Skeletal muscle satellite cell (primary cell): Measurements from ENCODE around the gene CLMN.

Source experiments
- H3K27me3 ChIP-seq: 2 replicates; pipeline ENCODE4 v1.7.0; 2013; ENCODE audit warnings: low read length; ENCODE audit not compliant: control insufficient read depth, insufficient read depth
- H3K36me3 ChIP-seq: 2 replicates; pipeline ENCODE4 v1.7.0; 2013; ENCODE audit warnings: mild to moderate bottlenecking, control low read depth, low read length; ENCODE audit not compliant: insufficient read depth
- H3K4me1 ChIP-seq: 2 replicates; pipeline ENCODE4 v1.7.0; 2013; ENCODE audit warnings: low read length; ENCODE audit not compliant: control insufficient read depth, insufficient read depth
- H3K4me2 ChIP-seq: 2 replicates; pipeline ENCODE4 v1.7.0; 2013; ENCODE audit warnings: mild to moderate bottlenecking, low read length
- H3K4me3 ChIP-seq: 2 replicates; pipeline ENCODE4 v1.7.0; 2013; ENCODE audit warnings: low read length
- H3K9ac ChIP-seq: 2 replicates; pipeline ENCODE4 v1.7.0; 2013; ENCODE audit warnings: mild to moderate bottlenecking, low read depth, low read length, moderate library complexity
- H3K9me3 ChIP-seq: replicated peaks from 2 replicates; pipeline ENCODE4 v1.7.0; 2013; ENCODE audit warnings: mild to moderate bottlenecking, control low read depth, low read length

CLMN gene

GRCh38 chr14:95167177-95167576 is 152.5 kb downstream of the CLMN start:
- Histone ChIP-seq H3K27me3 (no peaks in the 10 kb centered on the region), H3K4me2 (no peak overlapping the region), H3K9me3 (no peaks in the 10 kb centered on the region), H3K4me3 (no peak overlapping the region), H3K9ac (no peak overlapping the region), H3K36me3 (no peaks in the 10 kb centered on the region), H3K4me1 (no peaks in the 10 kb centered on the region)

- no peaks in the 10 kb centered on the region for H3K9me3 ChIP-seq
- no peak overlapping the region for H3K4me3 ChIP-seq
- no peak overlapping the region for H3K4me2 ChIP-seq
- H3K4me1 ChIP-seq: no peaks in the 10 kb centered on the region
- no peaks in the 10 kb centered on the region for H3K27me3 ChIP-seq
- no peaks in the 10 kb centered on the region for H3K36me3 ChIP-seq
- no peak overlapping the region for H3K9ac ChIP-seq
Measured at GRCh38 chr14:95165517-95165916, 154.2 kb downstream of the CLMN start.

DNA sequence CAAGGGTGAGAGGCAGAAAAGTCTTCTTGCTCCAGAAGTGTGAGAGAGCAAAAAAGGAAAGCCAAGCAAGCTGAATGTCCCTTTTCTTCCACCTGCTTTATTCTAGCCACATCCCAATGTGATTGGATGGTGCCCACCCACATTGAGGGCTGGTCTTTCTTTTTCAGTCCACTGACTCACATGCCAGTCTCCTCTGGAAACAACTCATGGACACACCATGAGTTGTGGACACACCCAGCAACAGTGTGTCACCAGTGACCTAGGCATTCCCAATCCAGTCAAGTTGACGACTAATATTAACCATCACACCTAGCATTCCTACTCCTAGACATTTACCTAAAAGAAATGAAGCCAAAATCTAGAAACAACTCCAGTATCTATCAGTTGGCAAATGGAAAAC is 155.2 kb downstream of the CLMN start:
- H3K4me3 ChIP-seq: no peak overlapping the region
- no peaks in the 10 kb centered on the region for H3K27me3 ChIP-seq
- H3K36me3 ChIP-seq: no peaks in the 10 kb centered on the region
- H3K9me3 ChIP-seq: no peaks in the 10 kb centered on the region
- no peak overlapping the region for H3K4me2 ChIP-seq
- H3K4me1 ChIP-seq: no peaks in the 10 kb centered on the region
- no peak overlapping the region for H3K9ac ChIP-seq

DNA sequence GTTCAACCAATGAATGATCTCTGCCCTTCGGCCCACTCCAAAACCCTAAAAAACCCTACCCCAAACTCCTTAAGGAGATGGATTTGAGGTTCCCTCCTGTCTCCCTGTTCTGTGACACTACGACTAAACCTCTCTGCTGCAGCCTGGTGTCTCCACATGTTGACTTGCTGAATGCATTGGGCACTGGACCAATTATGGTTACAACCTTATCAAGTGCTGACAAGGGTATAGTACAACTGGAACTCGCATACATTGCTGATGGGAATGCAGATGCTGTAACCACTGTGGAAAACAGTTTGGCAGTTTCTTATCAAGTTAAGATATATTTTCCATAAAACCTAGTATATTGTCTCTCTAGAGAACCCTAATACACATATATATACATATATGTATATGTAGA is 156.0 kb downstream of the CLMN start:
- H3K4me3 ChIP-seq: no peak overlapping the region
- no peaks in the 10 kb centered on the region for H3K27me3 ChIP-seq
- H3K4me1 ChIP-seq: no peaks in the 10 kb centered on the region
- no peaks in the 10 kb centered on the region for H3K9me3 ChIP-seq
- H3K9ac ChIP-seq: no peak overlapping the region
- no peaks in the 10 kb centered on the region for H3K36me3 ChIP-seq
- no peak overlapping the region for H3K4me2 ChIP-seq

GRCh38 chr14:95163132-95163531 is 156.6 kb downstream of the CLMN start:
- Histone ChIP-seq H3K27me3 (no peaks in the 10 kb centered on the region), H3K9ac (no peak overlapping the region), H3K4me3 (no peak overlapping the region), H3K4me1 (peaks cover 3% of the 10 kb centered on the region), H3K9me3 (no peaks in the 10 kb centered on the region), H3K36me3 (no peaks in the 10 kb centered on the region), H3K4me2 (no peak overlapping the region)

DNA sequence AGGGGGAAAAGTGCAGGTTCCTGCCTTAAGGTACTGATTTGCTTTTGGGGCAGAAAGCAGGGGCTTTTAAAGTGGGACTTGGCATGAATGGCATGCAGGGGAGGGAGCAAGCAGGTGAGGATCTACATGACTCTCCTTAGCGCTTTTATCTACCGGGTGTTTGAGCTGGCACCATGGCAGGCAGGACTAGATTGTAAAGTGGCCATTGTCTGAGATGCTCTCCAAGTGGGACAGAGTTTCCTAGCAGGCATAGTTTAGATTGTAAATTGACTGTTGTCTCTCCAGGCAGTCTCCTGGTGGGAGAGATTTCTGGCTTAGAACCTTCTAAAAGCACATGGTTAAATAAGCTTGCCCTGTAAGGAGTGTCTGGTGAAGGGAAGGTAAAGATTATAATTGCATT is 157.1 kb downstream of the CLMN start:
- Histone ChIP-seq H3K4me2 (no peak overlapping the region), H3K36me3 (no peaks in the 10 kb centered on the region), H3K9ac (no peak overlapping the region), H3K4me3 (no peak overlapping the region), H3K27me3 (no peaks in the 10 kb centered on the region), H3K9me3 (no peaks in the 10 kb centered on the region), H3K4me1 (peaks cover 6% of the 10 kb centered on the region)

DNA sequence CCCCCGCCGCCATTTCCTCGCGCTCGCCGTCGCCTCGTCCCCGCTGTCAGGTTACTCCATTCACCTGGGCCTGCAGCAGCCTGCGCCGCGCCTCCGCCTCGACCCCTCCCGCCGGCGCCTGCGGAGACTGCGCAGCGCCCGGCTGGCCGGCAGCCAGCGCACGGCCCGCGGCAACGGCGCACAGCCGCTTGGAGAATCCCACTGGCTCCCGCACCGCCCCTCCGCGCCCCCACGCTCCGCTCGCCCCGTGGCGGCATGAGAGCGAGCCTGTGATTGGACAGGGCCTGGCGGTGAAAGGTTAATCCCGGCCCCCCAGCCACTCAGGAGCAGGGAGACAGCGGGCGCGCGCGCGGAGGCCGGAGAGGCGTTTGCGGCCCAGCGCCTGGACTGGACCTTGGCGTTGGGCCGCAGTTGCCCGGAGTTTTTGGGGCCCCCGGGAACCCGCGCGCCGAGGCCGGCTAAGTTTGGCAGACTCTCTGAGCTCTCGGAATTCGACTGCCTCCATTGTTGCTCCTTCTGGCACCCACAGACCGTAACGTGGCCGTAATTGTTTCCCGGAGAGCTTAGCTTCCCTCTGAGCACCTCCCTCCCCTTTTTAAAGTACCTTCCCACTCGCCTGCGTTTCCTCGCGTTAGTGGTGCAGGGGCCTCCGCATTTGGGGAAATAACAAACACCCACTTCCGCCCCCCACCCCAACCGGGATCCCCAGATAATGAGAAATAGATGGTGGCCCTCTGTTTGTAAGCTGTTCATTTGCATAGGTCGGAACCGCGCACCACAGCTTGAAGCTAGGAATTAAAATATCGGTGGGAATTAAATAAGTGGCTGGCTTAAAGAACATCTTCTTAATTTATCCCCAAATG is 162.2 kb downstream of the CLMN start, which contains the start of gene DICER1:
TSS of gene DICER1 (minus strand) at position 203 of the 863 bp plus-strand sequence. CDS start 24,071 bp downstream, outside the sequence.
- Histone ChIP-seq H3K4me2 (peak within 1 kb of the TSS; percentile 87), H3K9me3 (no peaks in the 10 kb centered on the region), H3K36me3 (no peaks in the 10 kb centered on the region), H3K9ac (peak within 1 kb of the TSS; percentile 93), H3K27me3 (no peaks in the 10 kb centered on the region), H3K4me3 (peak within 1 kb of the TSS; percentile 76), H3K4me1 (peaks cover 29% of the 10 kb centered on the region)

- peak overlapping the region; percentile 93 for H3K9ac ChIP-seq
- no peaks in the 10 kb centered on the region for H3K9me3 ChIP-seq
- H3K27me3 ChIP-seq: no peaks in the 10 kb centered on the region
- peak overlapping the region; percentile 87 for H3K4me2 ChIP-seq
- peaks cover 29% of the 10 kb centered on the region for H3K4me1 ChIP-seq
- no peaks in the 10 kb centered on the region for H3K36me3 ChIP-seq
- H3K4me3 ChIP-seq: peak overlapping the region; percentile 76
Measured at GRCh38 chr14:95157048-95157326, 162.7 kb downstream of the CLMN start.

DNA sequence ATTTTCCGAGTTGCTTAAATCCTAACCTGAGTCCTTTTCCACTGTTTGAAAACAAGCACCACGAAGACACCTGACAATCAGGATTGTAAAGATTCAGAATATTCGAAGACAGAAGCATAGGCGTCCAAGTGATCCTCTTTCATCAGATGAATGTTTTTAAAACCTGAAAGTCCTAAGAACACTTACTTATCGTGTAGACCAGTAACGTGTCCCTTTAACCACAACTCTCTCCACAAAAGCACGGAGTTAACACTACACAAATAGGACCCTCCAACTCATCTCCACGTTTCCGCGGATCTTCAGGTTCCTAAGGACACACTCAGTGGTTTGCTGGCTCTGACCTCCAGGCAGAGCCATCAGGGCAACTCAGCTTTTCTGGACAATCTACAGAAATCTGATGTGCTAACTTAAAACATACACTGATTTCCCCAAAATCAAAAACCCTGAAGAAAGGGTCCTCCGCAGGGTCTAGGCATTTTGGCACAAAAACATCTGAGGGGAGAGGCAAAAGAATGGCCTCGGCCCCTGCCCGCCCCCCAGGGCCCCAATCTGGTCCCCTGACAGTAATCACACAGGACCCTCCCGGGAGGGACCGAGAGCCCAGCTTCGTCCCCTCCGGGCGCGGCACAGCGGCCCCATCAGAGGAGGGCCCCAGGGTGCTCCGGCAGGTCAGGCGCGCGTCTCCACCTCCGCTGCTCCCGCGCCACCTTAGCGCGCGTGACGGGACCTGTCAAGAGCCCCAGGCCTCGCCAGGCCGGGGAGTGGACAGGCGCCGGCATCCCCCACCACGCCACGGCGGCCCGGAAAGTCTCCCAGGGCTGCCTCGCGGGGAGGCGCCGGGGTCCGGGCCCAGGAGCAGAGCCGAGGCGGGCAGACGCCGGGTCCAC is 163.3 kb downstream of the CLMN start:
- Histone ChIP-seq H3K36me3 (no peaks in the 10 kb centered on the region), H3K9ac (peak overlapping the region; percentile 93), H3K4me1 (peaks cover 29% of the 10 kb centered on the region), H3K4me2 (peak overlapping the region; percentile 87), H3K9me3 (no peaks in the 10 kb centered on the region), H3K4me3 (peak overlapping the region; percentile 76), H3K27me3 (no peaks in the 10 kb centered on the region)

GRCh38 chr14:95155045-95155444 is 164.7 kb downstream of the CLMN start:
- no peaks in the 10 kb centered on the region for H3K27me3 ChIP-seq
- H3K9ac ChIP-seq: no peak overlapping the region
- H3K4me1 ChIP-seq: peaks cover 29% of the 10 kb centered on the region
- H3K4me2 ChIP-seq: peak overlapping the region; percentile 87
- peak overlapping the region; percentile 76 for H3K4me3 ChIP-seq
- H3K9me3 ChIP-seq: no peaks in the 10 kb centered on the region
- H3K36me3 ChIP-seq: no peaks in the 10 kb centered on the region

DNA sequence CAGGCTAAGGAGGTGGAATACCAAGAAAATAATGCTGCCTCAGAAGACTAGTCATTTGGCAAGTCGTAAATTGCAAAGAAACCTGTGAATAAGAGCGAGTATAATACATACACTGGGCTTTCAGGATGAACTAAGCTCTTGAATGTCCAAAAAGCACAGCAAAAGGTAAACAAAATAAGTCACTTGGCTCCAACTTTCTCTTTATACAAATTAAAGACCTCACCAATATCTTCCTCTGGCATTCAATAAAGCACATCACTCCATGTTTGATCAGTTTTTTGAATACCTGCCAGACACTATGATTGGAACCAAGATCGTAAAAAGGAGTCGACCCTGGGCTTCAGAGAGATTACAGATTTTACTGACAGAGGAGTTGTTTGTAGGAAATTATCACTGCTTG is 165.8 kb downstream of the CLMN start:
- Histone ChIP-seq H3K4me1 (peaks cover 29% of the 10 kb centered on the region), H3K27me3 (no peaks in the 10 kb centered on the region), H3K4me2 (peak overlapping the region; percentile 87), H3K36me3 (no peaks in the 10 kb centered on the region), H3K9me3 (no peaks in the 10 kb centered on the region), H3K4me3 (no peak overlapping the region), H3K9ac (no peak overlapping the region)
